Measurements from ENCODE around the gene ARRDC2.

The ARRDC2 gene

DNA sequence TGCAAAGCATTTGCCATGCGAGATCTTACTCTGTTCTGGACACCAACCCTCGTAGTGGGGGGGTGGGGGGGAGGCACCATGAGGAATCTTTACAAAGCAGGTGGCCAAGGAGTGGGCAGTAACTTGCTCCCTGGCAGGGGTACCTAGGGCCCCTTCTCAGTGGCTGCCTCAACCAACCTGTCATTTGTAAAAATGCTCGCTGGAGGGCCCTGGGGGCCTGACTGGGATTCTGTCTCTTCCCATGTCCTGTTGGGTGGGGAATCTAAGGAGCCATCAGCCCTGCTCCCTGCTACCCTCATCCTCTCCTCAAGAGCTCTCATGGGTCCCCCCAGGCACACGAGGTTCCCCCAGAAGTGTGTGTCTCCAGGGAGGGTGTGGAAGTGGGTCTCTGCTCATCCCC, 39.6 kb upstream of the ARRDC2 start:
- H3K9me3 ChIP-seq (ENCODE audit: insufficient read depth, low read length): no peaks in the 10 kb centered on the region
- DNase-seq (ENCODE audit: low read depth, low spot score): no peak
- TF ChIP-seq ZNF274 (IDR thresholded peaks at IDR 0.05; ENCODE audit: low read depth, low read length) (no peak), YY1 (IDR thresholded peaks at IDR 0.05; ENCODE audit: insufficient read depth, insufficient read length) (no peak), SUZ12 (IDR thresholded peaks at IDR 0.05; ENCODE audit: extremely low read depth, insufficient read depth, insufficient read length) (no peak)
- peaks cover 22% of the 10 kb centered on the region for H3K4me1 ChIP-seq (ENCODE audit: insufficient read depth, insufficient read length)
- H3K36me3 ChIP-seq (ENCODE audit: insufficient read depth, insufficient read length, low read length): no peaks in the 10 kb centered on the region
- H3K4me3 ChIP-seq (ENCODE audit: insufficient read length, low read depth): no peak overlapping the region
- H3K27me3 ChIP-seq (ENCODE audit: insufficient read depth, insufficient read length): peaks cover 4% of the 10 kb centered on the region
- no peak overlapping the region for H3K9ac ChIP-seq (ENCODE audit: insufficient read length, low read depth)

- no peak for TF ChIP-seq ZNF274 (IDR thresholded peaks at IDR 0.05; ENCODE audit: low read depth, low read length)
- peaks cover 4% of the 10 kb centered on the region for H3K27me3 ChIP-seq (ENCODE audit: insufficient read depth, insufficient read length)
- no peaks in the 10 kb centered on the region for H3K9me3 ChIP-seq (ENCODE audit: insufficient read depth, low read length)
- peaks cover 22% of the 10 kb centered on the region for H3K4me1 ChIP-seq (ENCODE audit: insufficient read depth, insufficient read length)
- no peak overlapping the region for H3K4me3 ChIP-seq (ENCODE audit: insufficient read length, low read depth)
- peaks cover 3% of the 10 kb centered on the region for H3K36me3 ChIP-seq (ENCODE audit: insufficient read depth, insufficient read length, low read length)
- no peak for DNase-seq (ENCODE audit: low read depth, low spot score)
- no peak overlapping the region for H3K9ac ChIP-seq (ENCODE audit: insufficient read length, low read depth)
These were observed 38.7 kb upstream of the ARRDC2 start for GRCh38 chr19:17969096-17969792.

GRCh38 chr19:17972230-17972629, 35.7 kb upstream of the ARRDC2 start:
- no peak overlapping the region for H3K4me3 ChIP-seq (ENCODE audit: insufficient read length, low read depth)
- peaks cover 3% of the 10 kb centered on the region for H3K36me3 ChIP-seq (ENCODE audit: insufficient read depth, insufficient read length, low read length)
- no peak for TF ChIP-seq YY1 (IDR thresholded peaks at IDR 0.05; ENCODE audit: insufficient read depth, insufficient read length)
- no peak for TF ChIP-seq SUZ12 (IDR thresholded peaks at IDR 0.05; ENCODE audit: extremely low read depth, insufficient read depth, insufficient read length)
- TF ChIP-seq ZNF274 (IDR thresholded peaks at IDR 0.05; ENCODE audit: low read depth, low read length): no peak
- H3K4me1 ChIP-seq (ENCODE audit: insufficient read depth, insufficient read length): peaks cover 11% of the 10 kb centered on the region
- H3K9ac ChIP-seq (ENCODE audit: insufficient read length, low read depth): no peak overlapping the region
- no peak for DNase-seq (ENCODE audit: low read depth, low spot score)
- peaks cover 3% of the 10 kb centered on the region for H3K27me3 ChIP-seq (ENCODE audit: insufficient read depth, insufficient read length)
- H3K9me3 ChIP-seq (ENCODE audit: insufficient read depth, low read length): no peaks in the 10 kb centered on the region

GRCh38 chr19:17973759-17974158, 34.2 kb upstream of the ARRDC2 start:
- peaks cover 3% of the 10 kb centered on the region for H3K36me3 ChIP-seq (ENCODE audit: insufficient read depth, insufficient read length, low read length)
- H3K4me1 ChIP-seq (ENCODE audit: insufficient read depth, insufficient read length): peaks cover 6% of the 10 kb centered on the region
- H3K9ac ChIP-seq (ENCODE audit: insufficient read length, low read depth): no peak overlapping the region
- TF ChIP-seq YY1 (IDR thresholded peaks at IDR 0.05; ENCODE audit: insufficient read depth, insufficient read length): no peak
- TF ChIP-seq ZNF274 (IDR thresholded peaks at IDR 0.05; ENCODE audit: low read depth, low read length): no peak
- no peaks in the 10 kb centered on the region for H3K27me3 ChIP-seq (ENCODE audit: insufficient read depth, insufficient read length)
- H3K4me3 ChIP-seq (ENCODE audit: insufficient read length, low read depth): no peak overlapping the region
- no peaks in the 10 kb centered on the region for H3K9me3 ChIP-seq (ENCODE audit: insufficient read depth, low read length)
- DNase-seq (ENCODE audit: low read depth, low spot score): no peak

DNA sequence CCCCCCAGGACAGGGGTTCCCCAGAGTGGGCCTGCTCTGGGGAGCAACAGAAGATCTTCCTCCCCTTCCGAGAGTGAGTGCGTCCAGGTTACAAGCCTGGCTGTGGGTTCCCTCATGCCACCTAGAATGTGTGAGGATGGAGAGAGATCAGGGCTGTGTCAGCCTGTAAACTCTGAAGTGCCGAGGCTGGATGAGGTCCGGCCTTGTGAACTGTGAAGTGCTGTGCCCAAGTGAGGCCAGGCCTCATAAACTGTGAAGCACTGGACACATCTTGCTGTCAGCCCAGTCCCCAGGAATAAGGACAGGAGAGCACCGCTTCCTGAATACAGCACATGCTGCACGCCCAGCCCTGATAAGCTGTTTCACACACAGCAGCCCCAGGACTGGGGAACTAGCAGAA, 33.4 kb upstream of the ARRDC2 start:
- H3K27me3 ChIP-seq (ENCODE audit: insufficient read depth, insufficient read length): no peaks in the 10 kb centered on the region

GRCh38 chr19:17975032-17975431, 32.9 kb upstream of the ARRDC2 start:
- DNase-seq (ENCODE audit: low read depth, low spot score): no peak
- H3K4me3 ChIP-seq (ENCODE audit: insufficient read length, low read depth): no peak overlapping the region
- H3K9ac ChIP-seq (ENCODE audit: insufficient read length, low read depth): no peak overlapping the region
- no peaks in the 10 kb centered on the region for H3K27me3 ChIP-seq (ENCODE audit: insufficient read depth, insufficient read length)
- no peak for TF ChIP-seq SUZ12 (IDR thresholded peaks at IDR 0.05; ENCODE audit: extremely low read depth, insufficient read depth, insufficient read length)
- TF ChIP-seq YY1 (IDR thresholded peaks at IDR 0.05; ENCODE audit: insufficient read depth, insufficient read length): no peak
- TF ChIP-seq ZNF274 (IDR thresholded peaks at IDR 0.05; ENCODE audit: low read depth, low read length): no peak
- H3K9me3 ChIP-seq (ENCODE audit: insufficient read depth, low read length): no peaks in the 10 kb centered on the region
- peaks cover 3% of the 10 kb centered on the region for H3K36me3 ChIP-seq (ENCODE audit: insufficient read depth, insufficient read length, low read length)
- H3K4me1 ChIP-seq (ENCODE audit: insufficient read depth, insufficient read length): no peaks in the 10 kb centered on the region

More for the DNA sequence above, 33.4 kb upstream of the ARRDC2 start:
- Histone ChIP-seq H3K9me3 (ENCODE audit: insufficient read depth, low read length) (no peaks in the 10 kb centered on the region), H3K9ac (ENCODE audit: insufficient read length, low read depth) (no peak overlapping the region), H3K4me3 (ENCODE audit: insufficient read length, low read depth) (no peak overlapping the region), H3K36me3 (ENCODE audit: insufficient read depth, insufficient read length, low read length) (peaks cover 3% of the 10 kb centered on the region), H3K4me1 (ENCODE audit: insufficient read depth, insufficient read length) (peaks cover 4% of the 10 kb centered on the region)
- no peak for TF ChIP-seq ZNF274 (IDR thresholded peaks at IDR 0.05; ENCODE audit: low read depth, low read length)
- no peak for TF ChIP-seq SUZ12 (IDR thresholded peaks at IDR 0.05; ENCODE audit: extremely low read depth, insufficient read depth, insufficient read length)
- TF ChIP-seq YY1 (IDR thresholded peaks at IDR 0.05; ENCODE audit: insufficient read depth, insufficient read length): no peak
- DNase-seq (ENCODE audit: low read depth, low spot score): no peak

DNA sequence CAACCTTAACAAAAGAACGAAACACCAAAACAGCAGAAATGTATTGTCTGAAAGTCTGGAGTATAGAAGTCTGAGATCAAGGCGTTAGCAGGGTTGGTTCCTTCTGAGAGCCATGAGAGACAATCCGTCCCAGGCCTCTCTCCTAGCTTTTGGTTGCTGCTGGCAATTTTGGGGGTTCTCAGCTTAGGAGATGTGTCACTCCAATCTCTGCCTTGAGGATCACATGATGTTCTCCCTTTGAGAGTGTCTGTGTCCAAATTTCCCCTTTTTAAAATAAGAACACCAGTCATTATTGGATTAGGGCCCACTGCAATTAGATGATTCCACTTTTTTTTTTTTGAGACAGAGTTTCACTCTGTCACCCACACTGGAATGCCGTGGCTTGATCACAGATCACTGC, 30.9 kb upstream of the ARRDC2 start:
- H3K36me3 ChIP-seq (ENCODE audit: insufficient read depth, insufficient read length, low read length): peaks cover 3% of the 10 kb centered on the region
- no peak for DNase-seq (ENCODE audit: low read depth, low spot score)
- H3K27me3 ChIP-seq (ENCODE audit: insufficient read depth, insufficient read length): no peaks in the 10 kb centered on the region
- H3K9ac ChIP-seq (ENCODE audit: insufficient read length, low read depth): no peak overlapping the region
- no peak overlapping the region for H3K4me3 ChIP-seq (ENCODE audit: insufficient read length, low read depth)
- TF ChIP-seq ZNF274 (IDR thresholded peaks at IDR 0.05; ENCODE audit: low read depth, low read length) (no peak), YY1 (IDR thresholded peaks at IDR 0.05; ENCODE audit: insufficient read depth, insufficient read length) (no peak), SUZ12 (IDR thresholded peaks at IDR 0.05; ENCODE audit: extremely low read depth, insufficient read depth, insufficient read length) (no peak)
- H3K4me1 ChIP-seq (ENCODE audit: insufficient read depth, insufficient read length): peaks cover 2% of the 10 kb centered on the region
- no peaks in the 10 kb centered on the region for H3K9me3 ChIP-seq (ENCODE audit: insufficient read depth, low read length)
